Dermis blood vessel endothelial cell (primary cell): ENCODE results near the gene DPF1. TPM values are rescaled to one million over a fixed set of nuclear protein-coding genes. Genes with fewer than 3 reads are reported as not detected.

Experiments used
- total RNA-seq: library from RNA; depleted of rRNA; stranded (reverse); fragments of >200 nt; gene quantifications from 2 replicates; pipeline ENCODE4 v1.2.3, GENCODE V29; 2014

The DPF1 gene
- total RNA-seq, 1 donor from 2014 or later: 0.34 TPM

Other genes starting within 250 kb of the DPF1 start
- gene PPP1R14A, start 32.2 kb upstream of the DPF1 start, total RNA-seq: 4.1 TPM in 2 replicates
- gene SPINT2, start 40.4 kb upstream of the DPF1 start, total RNA-seq: 25.9 and 34.5 TPM in 2 replicates
- 14.8 TPM in 1 of 2 replicates, not detected in the other for gene C19orf33, start 80.0 kb upstream of the DPF1 start, total RNA-seq
- gene YIF1B, start 91.7 kb upstream of the DPF1 start, total RNA-seq: 76.6 and 97.3 TPM in 2 replicates
- gene KCNK6, start 95.6 kb upstream of the DPF1 start, total RNA-seq: 8.7 and 10.2 TPM in 2 replicates
- gene CATSPERG, start 111.6 kb upstream of the DPF1 start, total RNA-seq: 2.0 and 6.1 TPM in 2 replicates
- 251 and 344 TPM in 2 replicates for gene PSMD8, start 150.3 kb upstream of the DPF1 start, total RNA-seq
- 0.23 and 0.34 TPM in 2 replicates for gene GGN, start 163.8 kb upstream of the DPF1 start, total RNA-seq
- gene SPRED3, start 164.5 kb upstream of the DPF1 start, total RNA-seq: 0.51 and 1.0 TPM in 2 replicates
- gene FAM98C, start 178.9 kb upstream of the DPF1 start, total RNA-seq: 7.3 and 12.3 TPM in 2 replicates
- not detected in 2 replicates for gene RASGRP4, start 202.0 kb upstream of the DPF1 start, total RNA-seq
- under 0.01 and 0.14 TPM in 2 replicates for gene RYR1, start 209.5 kb upstream of the DPF1 start, total RNA-seq